Ovary (tissue), 3 donors: Measurements from ENCODE around the gene PIWIL4.

ENCODE experiments used
- EP300 ChIP-seq: sonication (generic); formaldehyde crosslinking; IDR thresholded peaks from one replicate; pipeline ENCODE4 v1.6.1; 2017; ENCODE audit warnings: antibody characterized with exemption
- POLR2A ChIP-seq: fragments of 450-650 bp; IDR thresholded peaks from one replicate; pipeline ENCODE4 v1.6.1; 2017; ENCODE audit warnings: antibody characterized with exemption, mild to moderate bottlenecking, moderate library complexity
- TF ChIP-seq, protein P1 (sequence below), 3 donors: fragments of 450-650 bp in 2 of 3; fragments of 200-600 bp in 1 of 3; IDR thresholded peaks; one replicate each; pipeline versions ENCODE4 v1.5.1 to v1.8.0; 2016 to 2022; ENCODE audit warnings: antibody characterized with exemption in 3 of 3, mild to moderate bottlenecking in 1 of 3
- donor health status: DM: no; HTN: no; CAD: no.

DNA sequence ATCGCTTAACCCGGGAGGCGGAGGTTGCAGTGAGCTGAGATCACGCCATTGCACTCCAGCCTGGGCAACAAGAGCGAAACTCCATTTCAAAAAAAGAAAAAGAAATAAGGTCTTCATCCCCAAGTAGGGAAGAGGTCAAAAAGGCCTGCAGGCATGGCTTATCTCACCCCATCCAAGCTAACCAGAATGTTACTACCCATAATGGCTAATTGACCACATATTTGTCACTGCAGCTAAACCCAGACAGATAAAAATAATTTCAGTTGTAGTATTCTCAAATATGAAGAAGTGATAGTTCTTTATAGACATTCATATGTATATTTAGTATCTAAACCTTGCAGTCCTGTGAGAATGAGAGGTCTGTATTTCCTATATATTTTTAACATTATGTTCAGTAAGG is 17.8 kb downstream of the PIWIL4 start:
- TF ChIP-seq, protein P1, sequence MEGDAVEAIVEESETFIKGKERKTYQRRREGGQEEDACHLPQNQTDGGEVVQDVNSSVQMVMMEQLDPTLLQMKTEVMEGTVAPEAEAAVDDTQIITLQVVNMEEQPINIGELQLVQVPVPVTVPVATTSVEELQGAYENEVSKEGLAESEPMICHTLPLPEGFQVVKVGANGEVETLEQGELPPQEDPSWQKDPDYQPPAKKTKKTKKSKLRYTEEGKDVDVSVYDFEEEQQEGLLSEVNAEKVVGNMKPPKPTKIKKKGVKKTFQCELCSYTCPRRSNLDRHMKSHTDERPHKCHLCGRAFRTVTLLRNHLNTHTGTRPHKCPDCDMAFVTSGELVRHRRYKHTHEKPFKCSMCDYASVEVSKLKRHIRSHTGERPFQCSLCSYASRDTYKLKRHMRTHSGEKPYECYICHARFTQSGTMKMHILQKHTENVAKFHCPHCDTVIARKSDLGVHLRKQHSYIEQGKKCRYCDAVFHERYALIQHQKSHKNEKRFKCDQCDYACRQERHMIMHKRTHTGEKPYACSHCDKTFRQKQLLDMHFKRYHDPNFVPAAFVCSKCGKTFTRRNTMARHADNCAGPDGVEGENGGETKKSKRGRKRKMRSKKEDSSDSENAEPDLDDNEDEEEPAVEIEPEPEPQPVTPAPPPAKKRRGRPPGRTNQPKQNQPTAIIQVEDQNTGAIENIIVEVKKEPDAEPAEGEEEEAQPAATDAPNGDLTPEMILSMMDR (IDR thresholded peaks at IDR 0.05) = no peak
- TF ChIP-seq EP300 (no peak), POLR2A (no peak)
